Motor neuron (in vitro differentiated cells): ENCODE measurements around the gene PLEKHH2. TPM values are rescaled to one million over a fixed set of nuclear protein-coding genes. Genes with fewer than 3 reads are reported as not detected.
"Not testable (repeated sequence)": the region's sequence is repeated elsewhere in the genome, so short reads cannot be mapped to it uniquely, and the experiment has no call there.

Source experiments
- ATAC-seq, 8 experiments: fragments of 200-7000 bp; cut with Tn5 transposase; replicated peaks in 6 of 8; 2 replicates each; pipeline ENCODE4 v1.8.0; 2021; ENCODE audit warnings: mild to moderate bottlenecking in 8 of 8, moderate library complexity in 8 of 8
- H3K27ac ChIP-seq, 2 donors: fragments of 250-450 bp; sonication (Bioruptor Pico); 2 replicates each; pipeline ENCODE4 v1.9.0; 2021; ENCODE audit warnings: antibody characterized with exemption in 2 of 2, mild to moderate bottlenecking in 2 of 2, moderate library complexity in 1 of 2
- H3K4me1 ChIP-seq, 2 donors: fragments of 250-450 bp; sonication (Bioruptor Pico); replicated peaks in 1 of 2; 2 replicates each; pipeline ENCODE4 v1.6.1; 2021; ENCODE audit warnings: antibody characterized with exemption in 2 of 2, mild to moderate bottlenecking in 2 of 2, moderate library complexity in 1 of 2
- H3K4me3 ChIP-seq, 5 donors: fragments of 250-450 bp; sonication (Bioruptor Pico); 2 replicates each; pipeline ENCODE4 v1.9.0; 2021; ENCODE audit warnings: antibody characterized with exemption in 5 of 5, mild to moderate bottlenecking in 5 of 5, moderate library complexity in 4 of 5
- WGBS, 10 experiments: fragments of 450-650 bp; shearing (Covaris generic); methylation state at CpG; one replicate each; pipeline ENCODE4 v1.0.0; 2022; 5-methylcytosine and 5-hydroxymethylcytosine counted together
- in situ Hi-C, 9 experiments: fragments of 400-800 bp; cut with MboI; loops; one replicate each; pipeline ENCODE4 v1.15.0; 2021; ENCODE audit warnings: low sequenced_read_pairs in 9 of 9, low pct_unique_long_range_greater_than_20kb in 2 of 9; ENCODE audit not compliant: unreplicated experiment in 9 of 9
- total RNA-seq, 8 experiments: library from RNA; unstranded; fragments of 300-600 nt; gene quantifications; 2 replicates each; pipeline versions ENCODE4 v1.2.3 to v1.2.4, GENCODE V29; 2022

Gene PLEKHH2
- total RNA-seq, 8 experiments from 2014 or later = 1.0 to 57.4 (median 2.8) TPM

- in situ Hi-C loops = loop anchor here in 1 of 9 experiments (25.0 kb wide), 1 partner anchor 275 kb away; no protein-coding TSS in a partner anchor
- H3K4me1 ChIP-seq = no peaks in the 10 kb centered on the region
- no peak overlapping the region for H3K27ac ChIP-seq
- H3K4me3 ChIP-seq = no peak overlapping the region
- peak; percentile 79 to 95 (median 88) for ATAC-seq
- 7 to 90% (median 56%) methylated on average over 2 to 14 of the region's 14 CpGs; no CpG with 5 or more reads in 1 of the 10 experiments for WGBS, 10 experiments
These were observed 24.8 kb upstream of the PLEKHH2 start for GRCh38 chr2:43611987-43612894.

- WGBS, 10 experiments = 26 to 100% (median 77%) methylated on average over 1 to 7 of the region's 7 CpGs; no CpG with 5 or more reads in 2 of the 10 experiments
- in situ Hi-C loops = loop anchor here in 1 of 9 experiments (25.0 kb wide), 1 partner anchor 274 kb away; no protein-coding TSS in a partner anchor
- peak in 2 of 8 experiments; percentile 11 to 12 for ATAC-seq
- Histone ChIP-seq H3K27ac (no peak overlapping the region), H3K4me1 (no peaks in the 10 kb centered on the region), H3K4me3 (no peak overlapping the region)
These were observed 24.1 kb upstream of the PLEKHH2 start for GRCh38 chr2:43612944-43613343.

GRCh38 chr2:43616967-43617680, 19.9 kb upstream of the PLEKHH2 start:
- H3K27ac ChIP-seq = no peak overlapping the region
- 58 to 100% (median 80%) methylated on average over 1 to 5 of the region's 5 CpGs; no CpG with 5 or more reads in 2 of the 10 experiments for WGBS, 10 experiments
- H3K4me1 ChIP-seq = no peaks in the 10 kb centered on the region
- no peak for ATAC-seq
- no peak overlapping the region for H3K4me3 ChIP-seq
- in situ Hi-C loops = loop anchor here in 1 of 9 experiments (25.0 kb wide), 1 partner anchor 270 kb away; no protein-coding TSS in a partner anchor

- in situ Hi-C loops = loop anchor here in 1 of 9 experiments (25.0 kb wide), 1 partner anchor 268 kb away; no protein-coding TSS in a partner anchor
- WGBS, 10 experiments = 20 to 100% (median 88%) methylated on average over 1 to 10 of the region's 10 CpGs; no CpG with 5 or more reads in 1 of the 10 experiments
- H3K27ac ChIP-seq = no peak overlapping the region
- H3K4me1 ChIP-seq = no peaks in the 10 kb centered on the region
- no peak for ATAC-seq
- no peak overlapping the region for H3K4me3 ChIP-seq
These were observed 17.5 kb upstream of the PLEKHH2 start for GRCh38 chr2:43619511-43619910.

- in situ Hi-C loops = loop anchor here in 1 of 9 experiments (25.0 kb wide), 1 partner anchor 264 kb away; no protein-coding TSS in a partner anchor
- WGBS, 10 experiments = 0 to 100% (median 71%) methylated on average over 1 to 6 of the region's 6 CpGs
- Histone ChIP-seq H3K4me1 (no peaks in the 10 kb centered on the region), H3K4me3 (no peak overlapping the region), H3K27ac (no peak overlapping the region)
- ATAC-seq = peak in 1 of 8 experiments; percentile 19
These were observed 14.1 kb upstream of the PLEKHH2 start for GRCh38 chr2:43622931-43623451.

- Histone ChIP-seq H3K4me1 (no peaks in the 10 kb centered on the region), H3K27ac (no peak overlapping the region), H3K4me3 (no peak overlapping the region)
- in situ Hi-C loops = loop anchor here in 1 of 9 experiments (25.0 kb wide), 1 partner anchor 131 kb away; the partner anchor contains the start of gene DYNC2LI1
- WGBS, 10 experiments = 47 to 100% (median 67%) methylated on average over 1 to 11 of the region's 11 CpGs; no CpG with 5 or more reads in 1 of the 10 experiments
- no peak for ATAC-seq
These were observed 5.3 kb upstream of the PLEKHH2 start for GRCh38 chr2:43631618-43632317.

- no peak overlapping the region for H3K27ac ChIP-seq
- peak in 5 of 8 experiments; percentile 17 to 62 (median 40) for ATAC-seq
- H3K4me3 ChIP-seq = no peak overlapping the region
- no peaks in the 10 kb centered on the region for H3K4me1 ChIP-seq
- in situ Hi-C loops = loop anchor here in 1 of 9 experiments (25.0 kb wide), 1 partner anchor 128 kb away; the partner anchor contains the start of gene DYNC2LI1
- 5 to 70% (median 23%) methylated on average over 2 to 6 of the region's 6 CpGs for WGBS, 10 experiments
These were observed 2.3 kb upstream of the PLEKHH2 start for GRCh38 chr2:43634604-43635306.

GRCh38 chr2:43636153-43636552, 907 bp upstream of the PLEKHH2 start:
- not testable (repeated sequence) for H3K4me3 ChIP-seq, H3K27ac ChIP-seq, H3K4me1 ChIP-seq, ATAC-seq
- whole genome bisulfite sequencing, 10 experiments = 80 to 100% (median 100%) methylated on average over 2 to 8 of the region's 12 CpGs; no CpG with 5 or more reads in 5 of the 10 experiments
- in situ Hi-C loops = loop anchor here in 1 of 9 experiments (25.0 kb wide), 1 partner anchor 126 kb away; the partner anchor contains the start of gene DYNC2LI1

GRCh38 chr2:43636621-43637020, 439 bp upstream of the PLEKHH2 start:
- peak overlapping the region; percentile 55 to 97 (median 69) for H3K4me3 ChIP-seq
- no peak overlapping the region for H3K27ac ChIP-seq
- ATAC-seq = no peak
- 0 to 80% (median 29%) methylated on average over 1 to 9 of the region's 10 CpGs; no CpG with 5 or more reads in 4 of the 10 experiments for WGBS, 10 experiments
- H3K4me1 ChIP-seq = no peaks in the 10 kb centered on the region
- in situ Hi-C loops = loop anchor here in 1 of 9 experiments (25.0 kb wide), 1 partner anchor 126 kb away; the partner anchor contains the start of gene DYNC2LI1

- WGBS, 10 experiments = 15 to 90% (median 59%) methylated on average over 2 of the region's 2 CpGs
- peaks cover 0 to 3% of the 10 kb centered on the region in 2 donors for H3K4me1 ChIP-seq
- no peak overlapping the region for H3K4me3 ChIP-seq
- in situ Hi-C loops = loop anchor here in 1 of 9 experiments (25.0 kb wide), 1 partner anchor 120 kb away; the partner anchor contains the start of gene DYNC2LI1
- ATAC-seq = no peak
- H3K27ac ChIP-seq = no peak overlapping the region
These were observed 5.3 kb downstream of the PLEKHH2 start for GRCh38 chr2:43642363-43642762.

GRCh38 chr2:43643680-43644079, 6.6 kb downstream of the PLEKHH2 start:
- H3K4me3 ChIP-seq = no peak overlapping the region
- peaks cover 0 to 3% of the 10 kb centered on the region in 2 donors for H3K4me1 ChIP-seq
- no peak overlapping the region for H3K27ac ChIP-seq
- WGBS, 10 experiments = 78 to 100% (median 100%) methylated on average over 1 of the region's 1 CpG; no CpG with 5 or more reads in 4 of the 10 experiments
- ATAC-seq = no peak
- in situ Hi-C loops = loop anchor here in 1 of 9 experiments (25.0 kb wide), 1 partner anchor 119 kb away; the partner anchor contains the start of gene DYNC2LI1
